Mesodermal cell (in vitro differentiated cells): Measurements from ENCODE around the gene USF3.

ENCODE experiments used
- H3K27ac ChIP-seq: 2 replicates; pipeline ENCODE4 v1.7.0; 2013; ENCODE audit warnings: mild to moderate bottlenecking, low read depth, low read length, moderate library complexity; ENCODE audit not compliant: severe bottlenecking
- H3K36me3 ChIP-seq: 2 replicates; pipeline ENCODE4 v1.7.1; 2013; ENCODE audit warnings: mild to moderate bottlenecking, low read length, moderate library complexity; ENCODE audit not compliant: control insufficient read depth, insufficient read depth
- H3K4me1 ChIP-seq: one replicate; pipeline ENCODE4 v1.7.1; 2013; ENCODE audit warnings: mild to moderate bottlenecking, low read length; ENCODE audit not compliant: insufficient read depth, control insufficient read depth, poor library complexity, severe bottlenecking
- H3K4me3 ChIP-seq: 2 replicates; pipeline ENCODE4 v1.7.0; 2013; ENCODE audit warnings: low read length, control low read depth, mild to moderate bottlenecking; ENCODE audit not compliant: insufficient read depth, poor library complexity, severe bottlenecking; ENCODE audit errors: extremely low read depth
- H3K9me3 ChIP-seq: 2 replicates; pipeline ENCODE4 v1.7.1; 2013; ENCODE audit warnings: mild to moderate bottlenecking, low read length, moderate library complexity; ENCODE audit not compliant: control insufficient read depth
- WGBS, 2 experiments: methylation state at CpG; one replicate each; pipeline ENCODE4 v1.1.5; 2013; ENCODE audit warnings: missing lambda C conversion rate in 2 of 2; ENCODE audit not compliant: insufficient coverage in 2 of 2; 5-methylcytosine and 5-hydroxymethylcytosine counted together

USF3 gene

DNA sequence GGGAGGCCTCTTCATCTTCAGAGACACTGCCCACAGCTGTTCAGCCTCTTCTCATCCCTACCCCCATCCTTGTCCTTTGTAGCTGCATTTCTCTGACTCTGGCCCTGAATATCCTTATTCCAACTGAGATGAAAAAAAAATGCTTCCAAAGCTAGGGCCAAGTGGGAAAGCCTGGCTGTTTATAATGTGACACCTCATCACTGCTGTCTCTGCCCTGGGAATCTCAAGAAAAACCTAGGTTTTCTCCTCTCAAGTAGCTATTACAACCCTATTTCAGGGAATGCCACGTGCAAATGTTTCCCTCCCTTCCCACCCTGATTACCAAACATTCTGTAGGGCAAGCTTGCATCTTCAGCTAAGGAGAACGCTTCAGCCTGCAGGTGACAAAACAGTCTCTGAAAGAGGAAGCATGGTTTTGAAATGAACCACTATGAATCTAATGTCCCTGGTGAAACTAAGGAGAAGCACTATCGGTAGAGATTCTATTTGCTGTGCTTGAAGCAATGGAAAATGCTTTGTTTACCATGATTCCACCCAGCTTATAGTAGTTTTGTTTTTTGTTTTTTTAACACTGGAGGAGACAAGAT lies 65.4 kb downstream of the USF3 start:
- H3K36me3 ChIP-seq: no peaks in the 10 kb centered on the region
- no peaks in the 10 kb centered on the region for H3K4me1 ChIP-seq
- no peak overlapping the region for H3K4me3 ChIP-seq
- no peaks in the 10 kb centered on the region for H3K9me3 ChIP-seq
- WGBS, 2 experiments: 86 to 100% methylated on average over 1 to 2 of the region's 3 CpGs
- no peak overlapping the region for H3K27ac ChIP-seq

DNA sequence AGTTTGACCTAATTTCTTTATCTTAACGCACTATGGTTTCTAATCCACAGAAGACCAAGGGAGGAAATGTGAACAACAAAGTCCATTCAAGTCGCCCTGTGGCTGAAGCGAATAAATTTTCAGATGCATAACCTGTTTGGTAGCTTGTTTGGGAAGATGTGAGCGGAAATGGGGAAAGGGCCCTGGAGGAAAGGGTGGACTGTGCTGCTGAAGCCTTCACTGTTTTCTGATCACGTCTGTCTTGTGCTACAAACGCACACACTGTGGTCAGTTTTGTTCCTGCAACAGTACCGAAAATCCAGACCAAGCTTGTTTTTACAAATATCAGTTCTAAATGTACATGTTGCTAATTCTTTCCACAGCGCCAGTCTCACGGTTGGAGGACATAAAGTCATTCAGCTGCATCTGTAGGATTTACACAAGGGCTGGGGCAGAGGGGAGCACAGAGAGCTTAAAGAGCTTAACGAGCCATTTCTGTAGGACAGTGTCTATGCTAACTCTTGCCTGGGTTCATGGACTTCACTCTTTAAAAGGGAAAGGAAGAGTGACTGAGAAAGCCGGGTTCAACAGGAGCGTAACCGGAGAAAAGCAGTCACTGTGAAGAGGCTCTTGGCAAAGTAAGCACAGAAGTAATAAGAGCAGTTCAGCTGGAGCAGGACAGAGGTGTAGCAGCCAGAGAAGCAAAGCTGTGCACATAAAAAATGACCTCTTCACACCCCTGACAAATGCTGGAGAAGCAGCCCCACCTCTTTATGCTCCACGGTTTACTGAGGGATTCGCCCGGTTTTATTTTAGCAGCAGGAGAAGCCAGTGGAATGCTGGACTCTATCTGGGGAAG lies 66.6 kb downstream of the USF3 start:
- H3K9me3 ChIP-seq: no peaks in the 10 kb centered on the region
- H3K4me1 ChIP-seq: no peaks in the 10 kb centered on the region
- no peaks in the 10 kb centered on the region for H3K36me3 ChIP-seq
- peak overlapping the region; percentile 5 for H3K27ac ChIP-seq
- H3K4me3 ChIP-seq: no peak overlapping the region
- 89 to 94% methylated on average over 13 to 16 of the region's 16 CpGs for WGBS, 2 experiments

DNA sequence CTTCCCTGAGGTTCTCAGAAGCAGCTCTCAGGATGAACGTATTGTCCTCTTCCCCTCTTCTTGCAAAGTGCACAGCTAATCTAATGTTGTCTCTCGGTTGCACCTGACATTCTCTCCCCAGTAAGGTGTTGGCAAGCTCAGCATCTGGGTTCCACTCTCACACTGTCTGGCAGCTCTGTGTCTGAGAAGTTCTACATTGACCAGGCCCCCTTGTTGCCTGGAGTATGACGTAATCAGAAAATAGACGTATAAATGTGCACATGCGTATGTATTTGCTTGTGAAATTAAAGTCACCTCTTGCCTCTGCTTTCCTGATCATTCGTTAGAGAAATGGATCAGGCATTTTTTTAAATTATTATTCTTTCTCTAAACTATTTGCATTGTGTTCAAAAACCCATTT lies 67.7 kb downstream of the USF3 start:
- Histone ChIP-seq H3K27ac (no peak overlapping the region), H3K4me1 (no peaks in the 10 kb centered on the region), H3K4me3 (no peak overlapping the region), H3K36me3 (no peaks in the 10 kb centered on the region), H3K9me3 (no peaks in the 10 kb centered on the region)
- 80 to 98% methylated on average over 5 of the region's 6 CpGs for WGBS, 2 experiments

DNA sequence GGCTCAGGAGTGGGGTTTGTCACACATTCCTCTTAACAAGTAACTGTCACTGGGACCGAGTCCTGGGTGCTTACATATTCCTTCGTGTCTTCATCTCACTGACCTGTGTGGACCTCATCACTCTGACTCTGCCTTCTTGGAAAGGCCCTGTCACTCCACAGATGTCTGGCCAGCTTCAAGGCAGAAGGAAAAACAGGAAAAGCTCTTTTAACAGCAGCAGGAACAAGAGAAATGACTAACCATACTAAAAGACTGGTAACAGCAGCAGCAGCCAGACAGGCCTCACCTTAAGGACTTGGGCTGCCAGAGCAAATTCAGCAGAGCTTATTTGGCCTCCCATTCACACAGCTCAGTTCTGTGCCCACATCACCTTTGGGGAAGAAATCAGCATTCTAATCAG lies 68.1 kb downstream of the USF3 start:
- no peak overlapping the region for H3K27ac ChIP-seq
- H3K9me3 ChIP-seq: no peaks in the 10 kb centered on the region
- H3K4me1 ChIP-seq: no peaks in the 10 kb centered on the region
- 76 to 94% methylated on average over 2 of the region's 2 CpGs for WGBS, 2 experiments
- no peak overlapping the region for H3K4me3 ChIP-seq
- H3K36me3 ChIP-seq: no peaks in the 10 kb centered on the region

DNA sequence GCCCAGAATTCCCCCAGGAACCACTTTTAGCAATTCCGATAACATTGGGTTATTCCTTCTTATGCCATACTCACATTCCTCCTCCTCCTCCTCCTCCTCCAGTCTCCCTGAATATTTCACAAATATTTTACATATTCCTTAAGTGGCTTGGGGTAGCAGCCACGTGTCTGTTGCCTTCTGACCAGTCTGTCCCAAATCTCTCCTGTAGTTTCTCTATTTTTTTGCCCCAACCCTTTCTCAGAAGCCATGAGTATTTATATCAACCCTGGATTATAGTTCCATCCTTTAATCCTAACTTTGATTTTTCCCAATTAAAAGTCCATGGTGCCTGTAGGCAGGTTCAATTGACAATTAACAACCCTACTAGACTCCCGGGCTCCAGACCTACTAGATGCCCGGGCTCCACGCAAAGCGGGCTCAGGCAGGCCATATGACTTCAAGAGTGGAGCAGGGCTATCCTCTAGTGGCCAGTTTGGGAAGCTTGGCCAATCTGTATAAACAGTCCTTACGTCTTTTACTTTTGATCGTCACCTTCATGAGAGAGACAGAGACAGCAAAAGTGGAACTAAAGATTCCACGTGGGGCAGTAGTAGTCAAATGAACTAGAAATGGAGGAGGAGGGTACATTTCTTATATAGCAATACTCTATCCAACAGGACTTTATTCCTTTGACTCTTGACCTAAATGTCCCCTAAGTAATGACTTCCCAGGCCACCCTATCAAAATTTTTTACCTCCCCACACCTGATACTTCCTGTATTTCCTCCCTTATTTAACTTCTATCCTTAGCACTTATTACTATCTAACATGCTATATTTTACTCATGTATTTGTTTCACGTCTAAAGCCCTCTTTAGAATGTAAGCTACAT lies 69.7 kb downstream of the USF3 start:
- H3K4me1 ChIP-seq: no peaks in the 10 kb centered on the region
- no peak overlapping the region for H3K27ac ChIP-seq
- no peaks in the 10 kb centered on the region for H3K36me3 ChIP-seq
- H3K9me3 ChIP-seq: no peaks in the 10 kb centered on the region
- WGBS, 2 experiments: 26 to 43% methylated on average over 4 to 6 of the region's 10 CpGs
- H3K4me3 ChIP-seq: no peak overlapping the region

DNA sequence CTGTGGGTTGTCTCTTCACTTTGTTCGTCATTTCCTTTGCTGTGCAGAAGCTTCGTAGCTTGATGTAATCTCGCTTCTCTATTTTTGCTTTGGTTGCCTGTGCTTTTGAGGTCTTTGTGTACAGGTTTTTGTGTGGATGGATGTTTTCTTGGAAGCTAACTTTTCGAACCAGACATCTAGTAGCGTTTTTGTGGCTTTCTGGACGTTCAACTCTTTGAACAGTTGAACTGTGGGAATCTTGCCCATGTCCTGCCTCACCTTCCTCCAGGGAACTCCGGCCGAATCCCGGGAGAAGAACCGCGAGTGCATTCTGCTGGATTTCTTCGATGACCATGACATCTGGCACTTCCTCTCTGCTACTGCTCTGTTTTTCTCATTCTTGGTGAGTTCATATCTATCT lies 70.6 kb downstream of the USF3 start:
- H3K9me3 ChIP-seq: no peaks in the 10 kb centered on the region
- H3K4me3 ChIP-seq: no peak overlapping the region
- H3K27ac ChIP-seq: no peak overlapping the region
- no peaks in the 10 kb centered on the region for H3K4me1 ChIP-seq
- no peaks in the 10 kb centered on the region for H3K36me3 ChIP-seq
- 87 to 88% methylated on average over 8 to 11 of the region's 12 CpGs for WGBS, 2 experiments

DNA sequence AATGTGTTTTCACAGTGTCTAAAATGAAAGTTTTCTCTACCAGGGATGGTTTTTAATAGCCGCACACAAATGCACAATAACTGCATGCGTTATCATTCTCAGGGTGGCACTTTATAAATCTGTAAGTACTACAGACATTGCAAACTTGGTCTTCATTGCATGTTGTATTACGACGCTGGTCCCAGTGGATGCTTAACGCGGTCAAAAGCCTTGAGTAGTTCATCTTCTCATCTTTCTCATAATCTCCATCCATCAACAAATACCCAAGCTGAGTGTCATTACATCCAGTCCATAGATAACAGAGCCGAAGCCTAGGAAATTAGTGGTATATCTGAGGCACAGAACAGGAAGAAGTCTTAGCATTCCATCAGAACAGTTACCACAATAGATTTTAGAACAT lies 72.6 kb downstream of the USF3 start:
- Histone ChIP-seq H3K36me3 (no peaks in the 10 kb centered on the region), H3K4me1 (no peaks in the 10 kb centered on the region), H3K4me3 (no peak overlapping the region), H3K27ac (no peak overlapping the region), H3K9me3 (no peaks in the 10 kb centered on the region)
- 92 to 96% methylated on average over 2 to 5 of the region's 7 CpGs for WGBS, 2 experiments

DNA sequence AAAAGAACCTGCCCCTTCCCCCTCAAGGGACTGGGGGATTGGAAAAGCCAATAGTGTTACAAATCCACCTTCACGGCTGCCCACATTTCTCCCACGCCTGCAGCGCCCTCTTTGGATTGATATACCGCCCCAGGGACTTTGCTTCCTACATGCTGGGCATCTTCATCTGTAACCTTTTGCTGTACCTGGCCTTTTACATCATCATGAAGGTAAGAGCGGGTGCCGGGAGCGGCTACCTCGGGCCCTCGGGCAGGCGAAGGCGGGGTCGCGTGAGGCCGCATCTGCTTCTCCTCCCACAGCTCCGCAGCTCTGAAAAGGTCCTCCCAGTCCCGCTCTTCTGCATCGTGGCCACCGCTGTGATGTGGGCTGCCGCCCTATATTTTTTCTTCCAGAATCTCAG lies 73.1 kb downstream of the USF3 start:
- 42 to 68% methylated on average over 15 to 19 of the region's 19 CpGs for WGBS, 2 experiments
- Histone ChIP-seq H3K4me3 (no peak overlapping the region), H3K27ac (no peak overlapping the region)

DNA sequence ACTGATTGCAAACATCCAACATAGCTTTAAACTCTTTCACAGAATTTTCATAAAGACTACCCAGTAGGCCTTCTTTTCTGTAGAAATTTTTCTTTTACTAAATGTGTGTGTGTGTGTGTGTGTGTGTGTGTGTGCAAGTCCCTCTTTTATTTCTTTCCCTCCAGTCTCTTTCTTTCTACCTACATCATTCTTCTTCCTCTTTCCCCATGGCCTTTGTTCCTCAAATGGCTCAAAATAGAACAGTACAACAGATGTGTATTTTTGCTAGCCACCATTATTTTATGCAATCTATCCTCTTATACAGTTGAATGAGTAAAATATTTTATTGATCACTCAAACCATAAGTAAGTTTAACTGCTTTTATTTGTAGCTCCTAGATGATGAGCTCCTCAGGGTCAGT lies 76.4 kb downstream of the USF3 start:
- H3K36me3 ChIP-seq: no peaks in the 10 kb centered on the region

More for the DNA sequence above, 73.1 kb downstream of the USF3 start:
- H3K9me3 ChIP-seq: no peaks in the 10 kb centered on the region
- no peaks in the 10 kb centered on the region for H3K4me1 ChIP-seq
- H3K36me3 ChIP-seq: no peaks in the 10 kb centered on the region

DNA sequence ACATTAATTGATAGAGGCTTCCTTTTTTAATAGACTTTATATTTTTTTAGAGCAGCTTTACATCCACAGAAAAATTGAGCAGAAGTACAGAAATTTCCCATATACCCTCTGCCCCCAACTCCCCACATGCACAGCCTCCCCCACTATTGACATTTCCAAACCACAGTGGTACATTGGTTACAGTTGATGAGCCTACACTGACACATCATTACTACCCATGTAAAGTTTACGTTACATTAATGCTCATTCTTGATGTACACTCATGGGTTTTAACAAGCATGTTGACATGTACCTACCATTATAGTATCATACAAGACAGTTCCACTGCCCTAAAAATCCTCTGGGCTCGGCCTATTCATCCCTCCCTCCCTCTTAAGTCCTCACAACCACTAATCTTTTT lies 78.7 kb downstream of the USF3 start:
- H3K4me1 ChIP-seq: no peaks in the 10 kb centered on the region
- no peaks in the 10 kb centered on the region for H3K36me3 ChIP-seq
- no peak overlapping the region for H3K27ac ChIP-seq
- no peaks in the 10 kb centered on the region for H3K9me3 ChIP-seq
- WGBS, 2 experiments: 94% methylated on average over 1 of the region's 2 CpGs; no CpG with 5 or more reads in 1 of the 2 experiments
- H3K4me3 ChIP-seq: no peak overlapping the region

More for the DNA sequence above, 76.4 kb downstream of the USF3 start:
- Histone ChIP-seq H3K4me3 (no peak overlapping the region), H3K27ac (no peak overlapping the region), H3K4me1 (no peaks in the 10 kb centered on the region), H3K9me3 (no peaks in the 10 kb centered on the region)
